Measurements from ENCODE around the gene LRRC31. TPM values are rescaled to one million over a fixed set of nuclear protein-coding genes. Genes with fewer than 3 reads are reported as not detected.
A peak's percentile ranks its signal among the peaks of the same experiment; 100 is the strongest.

The LRRC31 gene
- total RNA-seq, 1 donor from 2014 or later: not detected

- Mint-ChIP-seq H3K27ac (no peak overlapping the region), H3K36me3 (ENCODE audit: low read depth) (no peaks in the 10 kb centered on the region), H3K9me3 (no peaks in the 10 kb centered on the region), H3K27me3 (no peaks in the 10 kb centered on the region), H3K4me3 (no peak overlapping the region), H3K4me1 (peaks cover 7% of the 10 kb centered on the region)
- intact Hi-C loops (cut with micrococcal nuclease): no loop called here
- DNase-seq: no peak
Observed at GRCh38 chr3:169879845-169880575, 10.3 kb upstream of the LRRC31 start.

DNA sequence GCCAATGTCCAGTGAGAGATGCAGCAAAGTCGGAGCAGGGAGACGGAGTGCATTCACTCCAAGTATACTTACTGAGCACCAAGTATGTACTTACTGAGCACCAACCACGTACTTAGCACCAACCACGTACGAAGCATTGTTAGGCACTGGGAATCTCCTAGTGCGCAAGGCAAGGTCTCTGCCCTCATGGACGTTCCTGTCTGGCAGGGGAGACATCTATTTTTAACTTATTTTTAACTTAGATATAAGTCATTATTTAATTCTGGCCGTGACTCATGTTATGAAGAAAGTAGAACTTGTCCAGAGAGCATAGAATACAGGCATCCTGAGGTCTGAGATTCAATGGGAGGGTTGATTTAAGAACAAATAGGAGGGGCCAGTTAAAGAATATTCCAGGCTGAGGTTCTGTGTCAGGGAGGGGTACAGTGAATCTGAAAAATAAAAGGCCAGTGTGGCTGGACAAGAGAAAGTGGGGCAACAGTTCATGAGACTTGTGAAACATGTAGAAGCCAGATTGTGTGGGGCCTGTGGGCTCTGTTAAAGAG is 9.3 kb upstream of the LRRC31 start:
- H3K27me3 Mint-ChIP-seq: peaks cover 4% of the 10 kb centered on the region
- no peaks in the 10 kb centered on the region for H3K9me3 Mint-ChIP-seq
- H3K4me3 Mint-ChIP-seq: no peak overlapping the region
- peaks cover 3% of the 10 kb centered on the region for H3K4me1 Mint-ChIP-seq
- no peak for DNase-seq
- intact Hi-C loops (cut with micrococcal nuclease): no loop called here
- no peaks in the 10 kb centered on the region for H3K36me3 Mint-ChIP-seq (ENCODE audit: low read depth)
- H3K27ac Mint-ChIP-seq: no peak overlapping the region

DNA sequence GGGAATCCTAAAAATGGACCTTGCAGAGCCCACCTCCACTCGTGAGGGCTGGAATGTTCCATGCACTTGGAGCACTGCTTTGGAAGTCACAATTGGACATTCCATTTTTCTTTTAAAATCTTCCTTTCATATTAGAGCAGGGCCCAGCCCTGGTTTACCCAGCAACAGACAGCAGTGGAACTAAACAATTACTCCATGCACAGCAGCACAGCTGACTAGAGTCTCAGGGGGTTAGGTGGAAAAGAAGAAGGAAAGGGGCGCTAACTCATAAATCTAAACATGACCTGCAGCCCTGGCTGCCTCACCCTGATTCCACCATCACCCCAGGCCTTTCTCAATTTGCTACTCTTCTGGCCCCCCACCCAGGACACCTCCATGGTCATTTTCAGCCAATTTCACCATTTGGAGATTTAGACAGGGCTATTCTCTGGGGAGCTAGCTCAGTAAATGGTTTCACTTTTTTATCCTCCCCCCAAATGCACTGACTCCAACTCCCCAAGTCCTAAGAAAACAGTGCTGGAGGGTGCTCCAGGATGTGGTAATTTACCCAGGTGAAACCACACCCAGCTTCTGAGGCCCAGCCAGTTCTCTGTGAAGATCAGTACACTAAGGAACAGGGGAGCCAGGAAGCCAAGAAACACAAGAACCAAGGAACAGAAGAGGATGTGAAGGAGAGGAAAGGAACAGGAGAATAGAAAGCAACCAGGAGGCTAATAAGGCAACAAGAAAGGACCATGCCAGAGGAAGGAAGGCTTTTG is 1.6 kb upstream of the LRRC31 start:
- H3K27me3 Mint-ChIP-seq: peaks cover 4% of the 10 kb centered on the region
- no peaks in the 10 kb centered on the region for H3K36me3 Mint-ChIP-seq (ENCODE audit: low read depth)
- peaks cover 20% of the 10 kb centered on the region for H3K4me1 Mint-ChIP-seq
- peak; percentile 74 for DNase-seq
- H3K27ac Mint-ChIP-seq: peak overlapping the region; percentile 1
- intact Hi-C loops (cut with micrococcal nuclease): no loop called here
- H3K4me3 Mint-ChIP-seq: peak overlapping the region; percentile 13
- H3K9me3 Mint-ChIP-seq: no peaks in the 10 kb centered on the region

DNA sequence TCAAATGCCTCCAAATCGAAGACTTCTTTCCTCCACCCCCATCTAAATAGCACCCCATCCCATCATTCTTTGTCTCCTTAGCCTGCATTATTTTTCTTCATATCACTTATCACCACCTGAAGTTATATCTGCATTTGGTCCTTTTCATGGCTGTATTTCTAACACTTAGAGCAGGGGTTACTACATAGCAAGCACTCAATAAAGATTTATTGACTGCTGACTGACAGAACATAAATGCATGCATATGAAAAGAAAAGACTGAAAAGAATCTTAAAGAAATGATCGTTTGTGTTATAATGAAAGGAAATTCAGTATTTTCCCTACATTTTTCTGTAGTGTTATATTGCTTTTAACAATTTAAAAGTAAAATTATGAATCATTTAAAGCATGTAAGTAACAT is 1.4 kb downstream of the LRRC31 start:
- no peak overlapping the region for H3K27ac Mint-ChIP-seq
- H3K36me3 Mint-ChIP-seq (ENCODE audit: low read depth): no peaks in the 10 kb centered on the region
- DNase-seq: no peak
- peaks cover 34% of the 10 kb centered on the region for H3K4me1 Mint-ChIP-seq
- intact Hi-C loops (cut with micrococcal nuclease): loop anchor here (10.0 kb wide), 1 partner anchor 546 kb away; the partner anchor contains the start of gene CLDN11
- H3K4me3 Mint-ChIP-seq: no peak overlapping the region
- peaks cover 10% of the 10 kb centered on the region for H3K27me3 Mint-ChIP-seq
- H3K9me3 Mint-ChIP-seq: no peaks in the 10 kb centered on the region

GRCh38 chr3:169867584-169868210 is 2.0 kb downstream of the LRRC31 start:
- intact Hi-C loops (cut with micrococcal nuclease): loop anchor here (10.0 kb wide), 1 partner anchor 547 kb away; the partner anchor contains the start of gene CLDN11
- H3K27me3 Mint-ChIP-seq: peaks cover 10% of the 10 kb centered on the region
- no peaks in the 10 kb centered on the region for H3K36me3 Mint-ChIP-seq (ENCODE audit: low read depth)
- H3K9me3 Mint-ChIP-seq: no peaks in the 10 kb centered on the region
- DNase-seq: no peak
- H3K4me1 Mint-ChIP-seq: peaks cover 36% of the 10 kb centered on the region
- no peak overlapping the region for H3K27ac Mint-ChIP-seq
- H3K4me3 Mint-ChIP-seq: no peak overlapping the region

GRCh38 chr3:169865176-169865767 is 4.5 kb downstream of the LRRC31 start:
- Mint-ChIP-seq H3K4me1 (peaks cover 22% of the 10 kb centered on the region), H3K27me3 (peaks cover 17% of the 10 kb centered on the region), H3K27ac (no peak overlapping the region), H3K9me3 (no peaks in the 10 kb centered on the region), H3K4me3 (no peak overlapping the region), H3K36me3 (ENCODE audit: low read depth) (no peaks in the 10 kb centered on the region)
- intact Hi-C loops (cut with micrococcal nuclease): loop anchor here (10.0 kb wide), 1 partner anchor 550 kb away; the partner anchor contains the start of gene CLDN11
- DNase-seq: no peak

DNA sequence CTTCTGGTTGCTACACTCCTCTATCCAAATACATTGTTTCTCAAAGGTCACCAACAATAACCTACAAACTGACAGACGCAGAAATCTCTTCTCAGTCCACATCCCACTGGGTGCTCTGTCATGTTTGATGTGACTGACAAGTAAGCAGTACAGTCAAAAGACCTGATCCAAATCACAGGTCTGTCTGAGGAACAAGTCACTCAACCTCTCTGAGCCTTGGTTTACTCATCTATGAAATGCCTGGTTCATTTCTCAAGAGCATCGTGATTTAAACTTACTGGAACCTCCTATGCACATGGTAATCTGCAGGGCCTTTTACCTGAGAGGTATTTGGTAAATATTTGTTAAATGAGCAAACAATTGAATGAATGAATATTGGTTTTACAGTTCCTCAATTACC is 5.5 kb downstream of the LRRC31 start:
- intact Hi-C loops (cut with micrococcal nuclease): loop anchor here (5.0 to 10.0 kb wide), 4 partner anchors 107 to 551 kb away; partner anchors contain the start of genes CLDN11, GPR160 and PHC3
- no peak for DNase-seq
- no peak overlapping the region for H3K27ac Mint-ChIP-seq

DNA sequence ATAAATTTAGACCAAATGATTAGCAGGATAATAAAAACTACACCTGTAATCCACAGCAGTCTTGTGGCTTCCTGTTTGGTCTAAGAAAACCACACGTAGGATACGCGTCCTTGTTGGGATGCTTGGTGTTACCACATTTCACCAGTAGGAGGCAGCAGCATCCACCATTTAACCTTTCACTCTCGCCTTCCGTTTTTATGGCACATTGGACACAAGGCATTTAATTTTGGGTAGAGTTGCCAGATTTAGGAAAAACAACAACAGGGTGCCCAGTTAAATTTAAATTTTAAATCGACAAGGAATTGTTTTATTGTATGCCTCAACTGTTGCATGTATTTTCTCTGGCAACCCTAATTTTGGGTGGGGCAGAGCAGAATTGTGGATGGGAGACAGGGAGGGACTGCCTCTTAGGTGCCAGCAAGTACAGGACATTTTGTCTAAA is 6.3 kb downstream of the LRRC31 start:
- Mint-ChIP-seq H3K9me3 (no peaks in the 10 kb centered on the region), H3K4me3 (no peak overlapping the region), H3K27me3 (peaks cover 19% of the 10 kb centered on the region), H3K36me3 (ENCODE audit: low read depth) (no peaks in the 10 kb centered on the region), H3K4me1 (peaks cover 16% of the 10 kb centered on the region), H3K27ac (no peak overlapping the region)
- intact Hi-C loops (cut with micrococcal nuclease): loop anchor here (1.0 to 10.0 kb wide), 6 partner anchors 104 to 551 kb away; partner anchors contain the start of genes CLDN11, GPR160 and PHC3
- peak; percentile 90 for DNase-seq

More for the DNA sequence above, 5.5 kb downstream of the LRRC31 start:
- Mint-ChIP-seq H3K36me3 (ENCODE audit: low read depth) (no peaks in the 10 kb centered on the region), H3K27me3 (peaks cover 17% of the 10 kb centered on the region), H3K4me1 (peaks cover 16% of the 10 kb centered on the region), H3K4me3 (no peak overlapping the region), H3K9me3 (no peaks in the 10 kb centered on the region)

DNA sequence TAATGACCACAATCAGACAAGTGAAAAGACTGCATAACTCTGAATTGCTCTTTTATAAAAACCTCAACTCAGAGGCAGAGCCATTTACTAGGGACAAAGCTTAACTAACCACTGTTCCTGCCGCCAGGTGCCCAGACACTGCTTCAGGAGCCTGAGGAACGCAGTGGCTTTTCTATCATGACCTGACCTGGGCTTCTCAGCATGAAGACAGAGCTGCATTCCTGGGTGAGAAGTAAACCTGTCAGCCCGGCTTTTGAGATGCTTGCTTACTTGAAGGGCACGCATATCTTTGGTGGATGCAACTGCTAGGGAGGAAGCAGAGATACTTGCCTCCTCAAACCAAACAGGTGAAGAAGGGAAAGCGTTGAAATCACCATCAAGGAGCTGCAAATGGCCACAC is 7.9 kb downstream of the LRRC31 start:
- H3K36me3 Mint-ChIP-seq (ENCODE audit: low read depth): no peaks in the 10 kb centered on the region
- intact Hi-C loops (cut with micrococcal nuclease): loop anchor here (5.0 to 10.0 kb wide), 4 partner anchors 105 to 553 kb away; partner anchors contain the start of genes CLDN11, GPR160 and PHC3
- no peak for DNase-seq
- no peak overlapping the region for H3K27ac Mint-ChIP-seq
- peaks cover 16% of the 10 kb centered on the region for H3K4me1 Mint-ChIP-seq
- no peak overlapping the region for H3K4me3 Mint-ChIP-seq
- H3K27me3 Mint-ChIP-seq: peaks cover 27% of the 10 kb centered on the region
- H3K9me3 Mint-ChIP-seq: no peaks in the 10 kb centered on the region

DNA sequence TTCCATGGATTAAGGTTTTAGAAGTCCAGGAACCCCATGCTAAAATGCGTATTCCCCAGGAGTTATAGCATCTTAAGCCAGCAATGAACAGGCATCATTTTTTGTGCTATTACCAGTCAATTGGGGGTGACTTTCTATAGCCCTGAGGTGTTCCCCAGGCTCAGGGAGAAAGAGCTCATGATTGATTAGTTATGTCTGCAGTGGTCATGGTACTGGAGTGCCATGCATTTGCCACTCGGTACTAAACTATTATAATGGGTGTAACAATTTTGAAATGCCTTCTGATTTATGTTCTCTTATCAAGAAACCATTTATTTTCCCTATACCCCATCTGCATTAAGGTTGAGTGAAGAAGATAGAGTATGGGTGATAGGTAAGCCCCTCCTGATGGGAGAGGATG is 11.9 kb downstream of the LRRC31 start:
- H3K27ac Mint-ChIP-seq: no peak overlapping the region
- H3K9me3 Mint-ChIP-seq: no peaks in the 10 kb centered on the region
- H3K27me3 Mint-ChIP-seq: peaks cover 32% of the 10 kb centered on the region
- no peak for DNase-seq
- no peaks in the 10 kb centered on the region for H3K4me1 Mint-ChIP-seq
- no peak overlapping the region for H3K4me3 Mint-ChIP-seq
- intact Hi-C loops (cut with micrococcal nuclease): no loop called here
- H3K36me3 Mint-ChIP-seq (ENCODE audit: low read depth): no peaks in the 10 kb centered on the region

DNA sequence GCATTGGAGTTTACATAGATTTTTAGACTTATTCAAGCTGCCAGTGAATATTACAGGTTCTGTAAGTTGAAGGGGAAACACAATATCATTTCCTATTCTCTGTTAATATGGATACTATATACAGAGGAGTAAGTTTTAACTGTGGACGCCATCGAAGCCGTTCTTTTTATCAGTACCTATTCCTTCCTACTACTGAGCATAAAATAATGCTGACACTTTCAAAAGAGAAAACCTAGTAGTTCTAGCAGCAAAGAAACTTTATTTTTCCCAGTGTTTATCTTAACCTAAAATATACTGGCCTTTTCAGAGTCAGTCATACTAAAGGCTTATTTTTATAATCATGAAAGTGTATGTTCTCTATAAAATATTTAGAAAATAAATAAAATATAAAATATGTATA is 14.2 kb downstream of the LRRC31 start:
- no peak overlapping the region for H3K4me3 Mint-ChIP-seq
- no peak for DNase-seq
- no peaks in the 10 kb centered on the region for H3K9me3 Mint-ChIP-seq
- H3K4me1 Mint-ChIP-seq: no peaks in the 10 kb centered on the region
- H3K27me3 Mint-ChIP-seq: peaks cover 28% of the 10 kb centered on the region
- intact Hi-C loops (cut with micrococcal nuclease): no loop called here
- H3K27ac Mint-ChIP-seq: no peak overlapping the region
- H3K36me3 Mint-ChIP-seq (ENCODE audit: low read depth): no peaks in the 10 kb centered on the region

GRCh38 chr3:169850618-169851017 is 19.1 kb downstream of the LRRC31 start:
- H3K27me3 Mint-ChIP-seq: peaks cover 27% of the 10 kb centered on the region
- no peak overlapping the region for H3K4me3 Mint-ChIP-seq
- H3K9me3 Mint-ChIP-seq: no peaks in the 10 kb centered on the region
- H3K36me3 Mint-ChIP-seq (ENCODE audit: low read depth): no peaks in the 10 kb centered on the region
- H3K4me1 Mint-ChIP-seq: peaks cover 2% of the 10 kb centered on the region
- H3K27ac Mint-ChIP-seq: no peak overlapping the region
- no peak for DNase-seq
- intact Hi-C loops (cut with micrococcal nuclease): no loop called here

GRCh38 chr3:169848741-169849140 is 21.0 kb downstream of the LRRC31 start:
- intact Hi-C loops (cut with micrococcal nuclease): no loop called here
- Mint-ChIP-seq H3K27ac (no peak overlapping the region), H3K27me3 (peaks cover 25% of the 10 kb centered on the region), H3K9me3 (no peaks in the 10 kb centered on the region), H3K4me3 (no peak overlapping the region), H3K36me3 (ENCODE audit: low read depth) (no peaks in the 10 kb centered on the region), H3K4me1 (peaks cover 2% of the 10 kb centered on the region)
- DNase-seq: no peak

Measured in activated CD4-positive, alpha-beta T cell treated with anti-CD3 and anti-CD28 coated beads, Interleukin-2, amount 10 ng/mL, durations not matched to agents 24 days and 14 days (primary cell).